NCI-H345 treated with DMSO at 0.1 percent for 48 hours (cell line): ENCODE results near the gene PIEZO1.
"Not testable (repeated sequence)": the region's sequence is repeated elsewhere in the genome, so short reads cannot be mapped to it uniquely, and the experiment has no call there.

ENCODE experiments used
- DNase-seq: peaks from one replicate; lab custom pipeline; 2025; ENCODE audit not compliant: unreplicated experiment; lab: John Stamatoyannopoulos, UW

Gene PIEZO1

DNA sequence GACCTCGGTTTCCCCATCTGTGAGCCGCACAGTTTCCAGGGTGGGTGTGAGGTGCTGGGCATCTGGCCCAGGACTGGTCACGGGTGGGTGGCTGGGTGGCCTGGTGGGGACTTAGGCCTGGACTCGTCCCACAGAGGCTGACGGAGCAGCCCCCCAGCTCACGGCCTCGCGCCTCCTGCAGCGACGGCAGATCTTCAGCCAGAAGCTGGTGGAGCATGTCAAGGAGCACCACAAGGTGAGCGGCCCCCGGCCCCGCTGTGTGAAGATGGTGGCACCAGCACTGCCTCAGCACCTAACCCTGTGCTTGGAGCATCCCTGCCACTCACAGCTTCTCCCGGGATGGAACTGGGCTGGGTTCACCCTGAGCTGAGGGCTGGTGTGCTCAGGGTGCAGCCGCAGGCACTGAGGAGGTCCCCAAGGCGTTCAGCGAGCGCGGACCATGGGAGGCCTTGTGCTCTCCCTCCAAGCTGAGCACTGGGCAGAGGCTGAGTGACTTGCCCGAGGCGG lies 20.9 kb upstream of the PIEZO1 start:
- DNase-seq, result no peak

DNA sequence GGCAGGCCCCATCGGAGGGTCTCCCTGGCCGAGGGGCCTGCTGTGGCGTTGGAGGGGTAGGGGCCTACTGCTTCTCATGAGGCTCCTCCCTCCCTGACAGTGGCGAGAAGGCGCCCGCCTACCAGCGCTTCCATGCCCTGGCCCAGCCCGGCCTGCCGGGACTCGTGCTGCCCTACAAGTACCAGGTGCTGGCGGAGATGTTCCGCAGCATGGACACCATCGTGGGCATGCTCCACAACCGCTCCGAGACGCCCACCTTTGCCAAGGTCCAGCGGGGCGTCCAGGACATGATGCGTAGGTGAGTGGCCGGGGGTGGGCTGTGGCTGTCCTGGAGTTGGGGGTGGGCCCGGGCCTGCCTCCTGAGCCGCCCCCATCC lies 20.3 kb upstream of the PIEZO1 start:
- DNase-seq, result no peak

DNA sequence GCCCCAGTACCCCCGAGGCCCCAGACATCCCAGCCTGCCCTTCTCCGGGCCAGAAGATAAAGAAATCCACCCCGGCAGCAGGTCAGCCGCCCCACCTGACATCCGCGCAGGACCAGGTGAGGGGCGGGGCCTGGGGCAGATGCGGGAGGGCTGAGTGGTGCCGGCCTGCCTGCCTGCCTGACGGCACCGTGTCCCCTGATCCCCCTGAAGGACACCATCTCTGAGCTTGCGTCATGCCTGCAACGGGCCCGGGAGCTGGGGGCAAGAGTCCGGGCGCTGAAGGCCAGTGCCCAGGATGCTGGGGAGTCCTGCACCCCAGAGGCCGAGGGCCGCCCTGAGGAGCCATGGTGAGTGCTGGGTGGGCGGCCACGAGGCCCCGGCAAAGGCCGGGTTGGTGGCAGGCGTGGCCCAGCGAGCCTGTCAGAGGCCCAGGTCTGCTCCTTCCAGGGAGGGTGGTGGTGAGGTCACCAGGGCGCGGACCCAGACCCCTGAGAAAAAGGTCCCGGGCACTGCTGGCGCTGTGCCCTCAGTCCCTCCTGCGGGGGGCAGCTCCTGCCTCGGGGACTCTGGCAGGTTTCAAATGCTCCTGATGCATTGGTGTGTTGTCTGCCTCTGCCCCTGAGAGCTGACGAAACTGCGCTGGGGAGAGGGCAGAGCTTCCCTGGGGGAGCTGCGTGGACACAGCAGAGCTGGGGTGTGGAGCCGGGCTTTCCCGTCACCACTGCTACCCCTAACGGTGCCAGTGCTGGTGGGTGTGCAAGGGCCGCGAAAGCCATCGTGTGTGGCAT lies 19.7 kb upstream of the PIEZO1 start:
- no peak for DNase-seq

DNA sequence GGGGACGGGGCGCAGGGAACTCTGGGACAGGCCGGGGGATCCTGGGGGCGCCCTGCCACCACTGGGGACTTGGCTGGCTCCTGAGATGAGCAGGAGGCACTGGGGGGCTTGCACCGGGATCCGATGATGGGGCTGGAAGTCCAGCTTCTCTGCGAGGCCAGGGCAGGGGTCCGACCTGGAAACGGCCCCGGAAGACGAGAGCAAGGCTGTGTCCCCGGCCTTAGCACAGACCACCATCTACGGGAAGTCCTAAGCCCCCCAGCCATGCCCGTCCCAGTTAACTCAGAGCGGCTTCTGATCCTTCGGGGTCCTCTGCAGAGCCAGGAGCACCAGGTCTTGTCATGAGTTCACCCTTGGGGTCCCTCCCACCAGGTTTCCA lies 19.1 kb upstream of the PIEZO1 start:
- DNase-seq, result no peak

DNA sequence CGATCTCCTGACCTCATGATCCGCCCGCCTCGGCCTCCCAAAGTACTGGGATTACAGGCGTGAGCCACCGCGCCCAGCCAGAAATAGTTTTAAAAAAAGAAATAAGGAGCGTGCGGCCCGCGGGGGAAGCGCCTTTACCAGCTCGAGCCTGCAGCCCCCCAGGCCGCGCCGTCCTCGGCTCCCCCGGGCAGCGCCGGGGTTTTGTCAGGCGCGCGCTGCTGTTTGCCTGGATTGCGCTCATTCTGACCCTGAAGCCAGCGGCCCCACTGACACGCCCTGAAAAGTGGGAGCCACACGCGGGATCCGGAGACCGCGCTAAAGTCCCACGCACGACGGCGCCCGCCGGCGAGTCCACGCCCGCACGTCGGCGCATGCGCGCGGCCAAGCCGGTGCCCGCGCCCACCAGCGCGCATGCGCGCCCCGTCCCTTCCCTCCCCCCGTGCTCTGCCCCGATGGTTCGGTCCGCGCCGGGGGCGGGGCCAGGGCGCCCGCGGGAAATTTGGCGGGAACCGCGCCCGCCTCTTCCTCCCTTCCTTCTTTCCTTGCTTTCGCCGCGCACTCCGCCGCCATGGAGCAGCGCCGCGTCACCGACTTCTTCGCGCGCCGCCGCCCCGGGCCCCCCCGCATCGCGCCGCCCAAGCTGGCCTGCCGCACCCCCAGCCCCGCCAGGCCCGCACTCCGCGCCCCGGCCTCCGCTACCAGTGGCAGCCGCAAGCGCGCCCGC lies 18.4 kb upstream of the PIEZO1 start, which contains the start of gene CDT1:
CDT1 (plus strand) TSS at position 526 of the 724 bp plus-strand sequence; CDS start at position 569, 43 bp downstream.
- DNase-seq, result peak; percentile 45

DNA sequence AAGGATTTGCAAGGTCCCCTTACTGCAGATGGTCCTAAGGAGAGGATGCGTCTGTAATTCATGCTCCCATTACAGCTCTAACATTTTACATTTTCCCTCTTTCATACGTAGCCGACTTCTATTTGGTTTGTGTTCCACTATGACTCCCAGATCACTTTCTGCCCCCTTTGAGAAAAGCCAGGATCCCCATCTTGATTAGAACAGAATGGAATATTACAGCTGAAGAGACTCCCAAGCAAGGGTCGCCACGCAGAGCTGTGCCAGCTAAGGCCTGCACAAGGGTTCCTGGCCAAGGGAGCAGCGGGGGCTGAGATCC lies 15.2 kb upstream of the PIEZO1 start:
- no peak for DNase-seq

DNA sequence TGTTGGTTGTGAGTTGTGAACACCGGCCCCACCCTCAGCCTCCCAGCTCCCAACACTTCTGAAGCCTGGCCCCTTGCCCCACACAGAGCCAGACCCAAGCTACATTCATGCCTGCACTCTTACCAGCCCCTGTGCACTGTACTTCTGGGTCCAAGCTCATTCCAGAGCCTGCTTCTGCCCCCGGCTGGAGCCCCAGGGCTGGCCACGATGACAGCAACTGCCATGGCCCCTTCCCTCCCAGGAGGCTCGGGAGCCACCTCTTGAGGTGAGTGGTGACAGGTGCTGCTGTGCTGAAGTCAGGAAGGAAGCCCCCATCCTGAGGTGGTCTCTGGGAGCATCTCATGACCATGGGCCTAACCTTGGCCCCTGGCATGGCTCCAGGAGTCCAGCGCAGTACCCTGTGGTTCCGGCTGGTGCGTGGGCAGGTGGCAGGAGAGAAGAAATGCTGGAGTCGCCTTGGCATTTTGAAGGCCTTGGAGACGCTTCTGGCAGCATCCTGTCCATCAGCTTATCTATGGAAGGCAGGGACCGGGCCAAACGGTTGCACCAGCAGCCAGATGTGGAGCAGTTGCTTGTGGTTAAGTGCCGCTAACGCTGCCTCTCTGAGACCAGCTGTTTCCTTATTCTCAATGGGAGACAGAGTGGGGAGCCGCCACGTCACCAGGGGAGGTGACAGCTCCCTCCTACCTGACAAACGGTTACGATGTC lies 14.7 kb upstream of the PIEZO1 start:
- DNase-seq, result no peak

DNA sequence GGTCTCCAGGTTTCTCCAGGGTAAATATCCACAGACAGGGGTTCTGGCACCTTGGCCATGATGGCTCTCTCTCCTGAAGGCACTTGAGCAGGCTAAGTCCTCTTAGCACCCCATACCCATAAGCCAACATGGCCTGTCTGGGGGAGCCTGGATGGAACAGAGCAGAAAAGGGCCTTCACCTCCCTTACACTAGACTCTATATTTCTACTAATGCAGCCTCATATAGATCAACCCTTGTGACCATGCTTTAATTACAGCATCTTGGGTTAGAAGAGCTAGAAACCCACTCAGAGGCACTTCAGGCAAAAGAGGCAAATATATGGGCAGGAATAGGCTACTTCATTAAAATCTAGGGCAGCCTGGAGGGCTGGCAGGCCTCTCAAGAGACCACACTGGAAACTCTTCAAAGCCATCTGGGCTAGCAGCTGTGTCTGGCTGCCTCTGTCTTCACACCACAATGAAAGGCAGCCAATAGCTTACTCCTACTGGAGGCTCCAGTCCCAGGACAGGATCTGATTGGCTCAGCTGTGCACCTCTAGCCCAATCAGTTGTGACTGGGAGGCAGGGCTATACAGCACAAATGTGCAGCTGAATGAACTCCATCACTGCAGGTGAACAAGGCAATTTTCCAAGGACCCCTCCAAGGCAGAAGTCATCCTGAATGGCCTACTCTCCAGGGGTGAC lies 13.9 kb upstream of the PIEZO1 start:
- peak; percentile 18 for DNase-seq

DNA sequence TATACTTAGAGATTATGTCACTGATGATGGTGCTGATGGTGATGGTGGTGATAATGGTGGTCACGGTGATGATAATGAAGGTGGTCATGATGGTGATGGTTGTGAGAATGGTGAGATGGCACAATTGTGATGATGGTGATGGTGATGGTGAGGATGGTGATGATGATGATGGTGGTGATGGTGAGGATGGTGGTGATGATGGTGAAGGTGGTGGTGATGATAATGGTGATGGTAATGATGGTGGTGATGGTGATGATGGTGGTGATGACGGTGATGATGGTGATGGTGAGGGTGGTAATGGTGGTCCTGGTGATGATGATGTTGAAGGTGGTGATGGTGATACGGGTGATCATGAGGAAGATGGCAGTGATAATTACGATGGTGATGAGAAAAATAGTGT lies 13.1 kb upstream of the PIEZO1 start:
- DNase-seq, result no peak

DNA sequence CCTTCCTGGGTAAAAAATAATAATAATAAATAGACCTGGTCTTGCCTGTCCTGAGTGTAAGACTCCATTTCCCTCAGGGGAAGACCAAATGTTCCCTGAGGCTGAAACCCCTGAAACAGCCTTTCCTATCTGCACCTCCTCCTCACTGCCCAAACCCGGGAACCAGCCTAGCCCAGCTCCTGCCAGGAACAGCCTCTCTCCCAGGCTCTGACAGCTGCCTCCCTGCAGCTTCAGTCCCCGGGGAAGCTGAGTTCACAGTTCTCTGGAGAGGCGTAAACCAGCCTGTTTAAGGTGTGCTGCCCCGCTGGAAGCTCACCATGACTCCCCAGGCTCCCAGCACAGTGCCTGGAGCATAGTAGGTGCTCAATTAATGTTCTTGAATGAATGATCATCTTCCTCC lies 11.3 kb upstream of the PIEZO1 start:
- DNase-seq, result no peak

DNA sequence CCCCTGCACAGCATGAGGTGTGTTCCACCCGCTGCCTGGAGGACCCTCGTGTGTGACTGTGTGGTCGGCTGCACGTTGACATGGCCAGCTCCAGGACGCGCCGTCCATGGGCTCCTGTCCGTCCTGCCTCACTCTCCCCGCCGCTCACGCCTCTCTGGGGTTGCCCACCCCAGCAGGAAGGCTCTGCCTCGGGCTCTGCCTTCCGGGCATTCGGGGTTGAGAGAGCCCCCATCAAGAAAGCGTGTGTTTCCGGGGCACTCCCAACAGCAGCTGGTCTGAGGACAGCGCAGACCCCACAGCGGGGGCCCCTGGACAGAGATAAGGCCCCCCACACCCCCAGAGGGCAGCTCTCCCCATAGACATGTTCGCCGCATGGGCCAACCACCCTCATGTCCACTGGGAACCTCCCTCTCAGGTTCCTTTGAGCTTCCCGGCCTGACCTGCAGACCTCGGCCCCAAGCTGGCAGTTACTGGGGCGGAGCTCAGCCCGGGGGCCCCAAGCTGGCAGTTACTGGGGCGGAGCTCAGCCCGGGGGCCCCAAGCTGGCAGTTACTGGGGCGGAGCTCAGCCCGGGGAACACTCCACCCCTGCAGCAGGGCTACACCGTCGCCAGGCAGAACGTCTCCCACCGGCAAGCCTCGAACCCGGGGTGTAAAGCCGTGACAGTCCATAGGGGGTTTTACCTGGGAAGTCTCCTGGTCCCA lies 8.4 kb upstream of the PIEZO1 start:
- no peak for DNase-seq

DNA sequence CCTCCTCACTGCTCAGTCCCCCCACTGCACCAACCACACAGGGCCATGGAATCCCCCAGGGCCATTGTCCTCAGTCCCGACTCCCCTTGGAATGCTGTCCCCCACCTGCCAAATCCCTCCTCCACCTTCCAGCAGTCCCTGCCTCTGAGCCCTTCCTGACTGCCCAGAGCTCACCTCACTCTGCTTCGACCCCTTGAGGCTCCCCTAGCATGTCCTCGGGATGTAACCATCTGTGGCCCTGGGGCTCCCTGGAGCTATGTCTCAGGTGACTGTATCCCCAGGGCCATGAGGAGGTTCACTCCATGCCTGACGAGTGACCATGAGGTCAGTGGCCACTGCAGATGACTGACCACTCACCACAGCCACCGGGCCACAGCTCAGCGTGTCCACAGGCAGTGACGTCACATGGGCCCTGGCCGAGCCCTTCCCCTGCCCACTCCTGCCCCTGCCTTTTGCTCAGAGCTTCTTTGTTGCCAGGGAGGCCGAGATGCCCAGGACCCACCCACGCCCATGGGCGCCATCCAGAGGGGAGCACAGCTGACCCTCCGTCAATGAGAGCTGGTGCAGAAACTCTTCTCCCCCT lies 7.7 kb upstream of the PIEZO1 start:
- no peak for DNase-seq

DNA sequence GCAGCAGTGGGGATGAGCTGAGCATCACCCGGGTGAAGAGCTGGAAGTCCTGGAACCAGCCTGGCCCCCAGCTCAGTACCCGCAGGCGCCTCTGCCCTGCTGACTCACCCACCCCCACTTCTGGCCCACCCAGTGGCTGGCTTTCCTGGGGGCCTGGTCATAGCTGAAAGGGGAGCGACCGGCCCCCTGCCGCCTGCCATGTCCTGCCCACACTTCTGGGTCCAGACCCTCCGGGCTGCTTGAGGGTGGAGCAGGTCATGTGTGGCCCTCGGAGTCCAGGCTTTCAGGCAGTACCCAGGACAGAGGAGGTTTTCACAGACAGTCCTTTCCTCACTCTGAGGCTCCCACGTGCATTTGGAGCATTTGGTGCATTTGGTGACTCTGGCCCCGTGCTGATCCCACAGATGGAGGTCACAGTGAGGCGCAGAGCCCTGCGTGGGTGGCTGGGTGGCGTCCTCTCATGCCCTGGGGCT lies 7.1 kb upstream of the PIEZO1 start:
- no peak for DNase-seq

DNA sequence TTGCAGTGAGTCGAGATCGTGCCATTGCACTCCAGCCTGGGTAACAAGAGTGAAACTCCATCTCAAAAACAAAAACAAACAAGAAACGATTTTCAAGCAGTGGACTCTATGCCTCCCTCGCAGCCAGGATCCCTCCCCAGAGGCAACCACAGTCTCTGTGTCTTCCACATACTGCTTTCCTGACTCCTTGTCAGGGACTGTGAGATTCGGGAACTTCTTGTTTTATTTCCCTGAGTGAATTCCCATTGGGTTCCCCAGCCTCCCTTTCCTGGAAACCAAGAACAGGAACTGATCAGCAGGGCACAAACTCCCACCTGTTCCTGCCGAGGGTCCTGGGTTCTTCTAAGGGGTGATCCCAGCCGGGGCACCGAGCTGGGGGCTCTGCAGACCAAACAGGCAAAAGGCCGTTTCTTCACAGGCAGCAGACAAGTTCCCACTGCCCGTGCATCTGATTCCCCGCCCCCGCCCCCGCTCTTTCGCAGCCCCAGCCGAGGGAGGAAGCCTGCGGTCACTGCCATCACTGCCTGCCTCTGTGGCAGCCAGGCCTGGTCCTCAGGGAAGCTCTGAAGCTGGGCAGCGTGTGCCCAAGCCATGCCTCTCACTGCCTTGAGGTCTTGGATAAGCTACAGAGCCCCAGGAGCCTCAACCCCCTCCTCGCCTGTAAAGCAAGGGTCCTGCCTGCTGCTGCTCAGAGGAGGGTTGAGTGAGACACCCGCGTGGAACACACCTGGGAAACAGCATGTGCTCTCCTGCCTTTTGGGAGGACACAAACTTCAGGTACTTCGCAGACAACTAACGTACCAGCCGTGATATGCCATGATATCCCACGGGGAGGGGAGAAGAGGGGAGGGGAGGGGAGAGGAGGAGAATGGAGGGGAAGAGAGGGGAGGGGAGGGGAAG lies 5.5 kb upstream of the PIEZO1 start:
- DNase-seq, result no peak

DNA sequence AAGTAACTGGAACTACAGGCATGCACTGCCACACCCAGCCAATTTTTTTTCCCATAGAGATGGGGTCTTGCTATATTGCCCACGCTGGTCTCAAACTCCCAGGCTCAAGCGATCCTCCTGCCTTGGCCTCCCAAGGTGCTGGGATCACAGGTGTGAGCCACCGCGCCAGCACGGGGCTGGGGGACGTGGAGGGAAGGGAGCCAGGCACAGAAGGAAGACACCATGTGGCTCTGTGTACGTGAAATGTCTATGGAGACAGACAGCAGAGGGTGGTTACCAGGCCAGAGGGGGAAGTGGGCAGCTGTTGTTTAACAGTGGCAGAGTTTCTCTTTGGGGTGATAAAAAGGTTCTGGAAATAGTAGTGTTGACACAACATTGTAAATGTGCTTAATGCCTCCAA lies 4.6 kb upstream of the PIEZO1 start:
- no peak for DNase-seq

DNA sequence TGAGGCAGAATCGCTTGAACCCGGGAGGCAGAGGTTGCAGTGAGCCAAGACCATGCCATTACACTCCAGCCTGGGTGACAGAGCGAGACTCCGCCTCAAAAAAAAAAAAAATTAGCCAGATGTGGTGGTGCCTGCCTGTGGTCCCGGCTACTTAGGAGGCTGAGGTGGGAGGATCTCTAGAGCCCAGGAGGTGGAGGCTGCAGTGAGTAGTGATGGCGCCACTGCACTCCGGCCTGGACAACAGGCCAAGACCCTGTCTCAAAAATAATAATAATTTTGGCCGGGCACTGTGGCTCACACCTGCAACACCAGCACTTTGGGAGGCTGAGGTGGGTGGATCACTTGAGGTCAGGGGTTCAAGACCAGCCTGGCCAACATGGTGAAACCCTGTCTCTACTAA lies 3.7 kb upstream of the PIEZO1 start:
- DNase-seq, result not testable (repeated sequence)

DNA sequence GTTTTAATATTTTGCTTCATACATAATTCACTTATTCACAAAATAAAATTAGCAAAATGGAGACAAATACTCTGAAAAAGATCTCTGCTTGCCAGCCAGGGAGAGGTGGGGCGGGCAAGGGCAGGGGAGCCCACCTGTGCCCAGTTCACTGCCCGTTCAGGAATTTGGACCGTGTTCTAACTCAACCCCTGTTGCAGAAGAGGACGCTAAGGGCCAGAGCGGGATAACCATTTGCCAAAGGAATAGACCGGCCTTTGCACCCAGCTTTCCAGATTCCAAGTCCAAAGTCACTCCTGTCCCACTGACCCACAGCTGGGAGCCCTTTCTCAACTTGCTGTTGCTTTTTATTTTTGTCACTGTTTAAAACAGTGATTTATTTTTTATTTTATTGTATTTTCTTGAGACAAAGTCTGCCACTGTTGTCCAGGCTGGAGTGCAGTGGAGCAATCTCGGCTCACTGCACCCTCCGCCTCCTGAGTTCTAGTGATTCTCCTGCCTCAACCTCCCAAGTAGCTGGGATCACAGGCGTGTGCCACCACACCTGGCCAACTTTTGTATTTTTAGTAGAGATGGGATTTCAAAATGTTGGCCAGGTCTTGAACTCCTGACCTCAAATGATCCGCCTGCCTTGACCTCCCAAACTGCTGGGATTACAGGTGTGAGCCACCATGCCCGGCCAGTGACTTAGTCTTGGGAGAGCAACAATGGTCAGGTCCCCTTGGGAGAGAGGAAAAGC lies 2.7 kb upstream of the PIEZO1 start:
- DNase-seq, result no peak

DNA sequence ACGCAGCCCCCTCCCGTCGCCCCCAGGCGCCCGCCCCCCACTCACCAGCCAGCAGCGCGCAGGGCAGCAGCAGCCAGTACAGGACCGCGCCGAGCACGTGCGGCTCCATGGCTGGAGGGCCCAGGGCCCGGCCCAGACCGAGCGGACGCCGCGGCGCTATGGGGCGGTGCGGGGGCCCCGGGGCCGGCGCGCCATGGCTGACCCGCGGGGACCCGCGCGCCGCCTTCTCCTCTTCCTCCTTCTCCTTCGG lies 239 bp downstream of the PIEZO1 start:
- DNase-seq, result no peak
